HFF-Myc (cell line): ENCODE measurements around the gene HOXC12.

Experiments used
- DNase-seq: peaks from one replicate; pipeline ENCODE4 v3.0.0-alpha.2; 2011; ENCODE audit warnings: low read depth; ENCODE audit errors: extremely low read depth
- H3K4me3 ChIP-seq: replicated peaks from 2 replicates; pipeline ENCODE4 v1.5.1; 2011; ENCODE audit warnings: low read depth, mild to moderate bottlenecking, control low read depth, low read length
- TF ChIP-seq, protein P1 (sequence below): IDR thresholded peaks from 2 replicates; pipeline ENCODE4 v1.5.1; 2012; ENCODE audit warnings: mild to moderate bottlenecking, low read depth, low read length, control low read depth; ENCODE audit errors: missing control alignments

Gene HOXC12

DNA sequence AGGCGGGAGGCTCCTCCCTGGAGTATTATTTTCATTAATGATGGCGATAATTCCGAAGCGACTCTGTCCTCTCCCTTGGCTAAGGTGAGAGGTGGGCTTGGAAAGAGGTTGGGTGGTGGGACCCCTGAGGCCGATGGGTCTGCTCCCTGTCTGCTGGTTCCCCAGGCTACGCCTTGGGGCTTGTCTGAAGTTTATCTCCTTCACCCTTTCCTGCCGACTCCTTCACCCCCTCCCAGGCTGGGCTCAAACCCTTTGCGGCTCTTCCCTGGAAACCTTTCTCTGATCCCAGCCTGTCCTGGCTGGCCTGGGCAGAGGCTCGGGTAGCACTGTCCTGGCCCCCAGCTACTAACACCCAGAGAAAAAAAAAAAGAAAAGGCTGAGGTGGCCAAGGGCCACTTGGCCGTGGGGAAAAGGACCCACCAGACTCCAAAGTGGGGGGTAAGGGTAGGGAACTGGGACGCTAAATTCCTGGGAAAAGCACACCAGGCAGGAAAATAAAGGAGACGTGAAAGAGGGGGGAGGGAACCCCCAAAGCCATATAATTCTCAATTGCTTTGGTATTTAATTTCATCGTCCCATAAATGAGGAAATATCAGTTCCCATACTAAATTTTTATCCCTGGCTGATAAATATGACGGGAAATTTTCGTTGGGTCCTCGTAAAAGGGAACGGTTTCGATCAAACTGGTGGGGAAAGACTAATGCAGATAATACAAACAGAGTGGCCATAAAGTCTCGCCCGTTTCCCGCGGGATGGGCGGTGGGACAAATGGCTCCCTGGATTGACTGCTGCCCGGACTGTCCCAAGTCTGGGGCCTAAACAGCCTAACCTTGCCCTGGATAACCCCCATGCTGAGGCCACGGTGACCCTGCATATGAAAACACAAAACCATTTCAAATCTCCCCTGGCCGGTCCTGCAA lies 28.2 kb downstream of the HOXC12 start:
- H3K4me3 ChIP-seq = peak overlapping the region; percentile 4; the same call in 1 of the 2 replicates
- TF ChIP-seq, protein P1, sequence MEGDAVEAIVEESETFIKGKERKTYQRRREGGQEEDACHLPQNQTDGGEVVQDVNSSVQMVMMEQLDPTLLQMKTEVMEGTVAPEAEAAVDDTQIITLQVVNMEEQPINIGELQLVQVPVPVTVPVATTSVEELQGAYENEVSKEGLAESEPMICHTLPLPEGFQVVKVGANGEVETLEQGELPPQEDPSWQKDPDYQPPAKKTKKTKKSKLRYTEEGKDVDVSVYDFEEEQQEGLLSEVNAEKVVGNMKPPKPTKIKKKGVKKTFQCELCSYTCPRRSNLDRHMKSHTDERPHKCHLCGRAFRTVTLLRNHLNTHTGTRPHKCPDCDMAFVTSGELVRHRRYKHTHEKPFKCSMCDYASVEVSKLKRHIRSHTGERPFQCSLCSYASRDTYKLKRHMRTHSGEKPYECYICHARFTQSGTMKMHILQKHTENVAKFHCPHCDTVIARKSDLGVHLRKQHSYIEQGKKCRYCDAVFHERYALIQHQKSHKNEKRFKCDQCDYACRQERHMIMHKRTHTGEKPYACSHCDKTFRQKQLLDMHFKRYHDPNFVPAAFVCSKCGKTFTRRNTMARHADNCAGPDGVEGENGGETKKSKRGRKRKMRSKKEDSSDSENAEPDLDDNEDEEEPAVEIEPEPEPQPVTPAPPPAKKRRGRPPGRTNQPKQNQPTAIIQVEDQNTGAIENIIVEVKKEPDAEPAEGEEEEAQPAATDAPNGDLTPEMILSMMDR = no peak
- DNase-seq = no peak

DNA sequence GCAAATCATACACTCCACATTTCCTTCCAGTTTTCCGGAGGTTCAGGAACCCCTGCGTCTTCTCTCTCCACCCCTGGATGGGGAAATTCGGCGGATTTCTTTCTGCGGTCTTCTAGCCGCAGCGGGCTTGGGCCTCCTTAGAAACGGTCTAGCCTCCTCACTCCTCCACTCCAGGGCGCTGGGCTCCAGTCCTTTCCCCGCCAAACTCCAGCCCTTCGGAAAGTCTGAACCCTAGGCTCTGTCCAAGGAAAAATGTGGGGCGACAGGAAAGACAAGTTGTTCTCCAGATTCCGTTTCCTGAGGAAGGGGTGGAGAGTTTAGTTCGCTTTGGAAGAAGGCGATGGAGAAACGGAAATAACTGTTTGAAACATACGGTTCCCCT lies 28.9 kb downstream of the HOXC12 start:
- 0 out of 2 replicates have a peak overlapping the region, but pooled peaks have one; percentile 20 for H3K4me3 ChIP-seq
- TF ChIP-seq, protein P1 = no peak
- no peak for DNase-seq

DNA sequence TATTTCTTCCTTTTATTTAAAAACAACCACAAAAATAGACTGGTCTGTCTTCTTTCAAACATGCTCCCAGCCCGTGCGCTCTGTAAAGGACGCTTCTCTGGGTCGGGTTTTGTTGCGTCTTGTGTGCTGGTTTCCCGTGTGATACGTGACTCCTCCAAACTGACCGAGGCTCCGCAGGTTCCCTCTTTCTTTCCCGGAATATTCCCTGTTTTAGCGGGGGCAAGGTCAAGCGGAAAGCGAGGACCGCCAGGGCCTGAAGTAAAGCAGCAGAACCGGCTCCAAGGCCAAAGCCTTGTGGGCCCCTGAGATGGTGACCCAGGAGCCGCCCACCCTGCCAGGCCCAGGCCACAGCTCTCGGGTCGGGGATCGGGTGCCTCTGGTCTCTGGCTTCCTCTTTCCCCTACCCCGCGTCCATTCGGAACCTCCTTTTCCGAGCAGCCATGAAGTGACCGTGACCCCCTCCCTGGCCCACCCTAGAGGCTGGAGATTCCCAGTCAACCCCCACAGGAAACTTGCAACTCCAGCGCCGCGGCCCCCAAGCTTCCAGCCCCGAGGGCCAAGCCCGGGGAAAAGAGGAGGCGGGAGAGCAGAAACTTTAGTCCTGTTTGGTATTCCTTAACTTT lies 29.4 kb downstream of the HOXC12 start:
- peak overlapping the region; percentile 20 for H3K4me3 ChIP-seq
- TF ChIP-seq, protein P1 = no peak
- no peak for DNase-seq

DNA sequence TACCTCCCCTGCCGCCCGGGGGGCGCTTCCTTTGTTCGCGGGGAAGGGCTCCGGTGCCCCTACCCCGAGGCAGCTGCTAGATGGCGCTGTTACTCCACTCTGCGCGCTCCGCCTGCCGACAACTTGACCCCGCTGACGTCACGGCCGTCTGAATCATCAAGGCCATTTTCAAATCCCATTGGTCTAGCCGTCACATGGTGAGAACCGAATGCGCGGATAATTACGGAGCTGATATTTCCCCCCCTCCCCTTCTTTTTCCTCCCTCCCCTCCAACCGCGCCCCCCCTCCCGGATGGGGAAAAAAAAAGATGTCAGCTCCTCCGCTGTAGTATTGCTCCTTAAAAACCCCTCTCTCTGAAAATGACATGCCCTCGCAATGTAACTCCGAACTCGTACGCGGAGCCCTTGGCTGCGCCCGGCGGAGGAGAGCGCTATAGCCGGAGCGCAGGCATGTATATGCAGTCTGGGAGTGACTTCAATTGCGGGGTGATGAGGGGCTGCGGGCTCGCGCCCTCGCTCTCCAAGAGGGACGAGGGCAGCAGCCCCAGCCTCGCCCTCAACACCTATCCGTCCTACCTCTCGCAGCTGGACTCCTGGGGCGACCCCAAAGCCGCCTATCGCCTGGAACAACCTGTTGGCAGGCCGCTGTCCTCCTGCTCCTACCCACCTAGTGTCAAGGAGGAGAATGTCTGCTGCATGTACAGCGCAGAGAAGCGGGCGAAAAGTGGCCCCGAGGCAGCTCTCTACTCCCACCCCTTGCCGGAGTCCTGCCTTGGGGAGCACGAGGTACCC lies 30.4 kb downstream of the HOXC12 start, which contains the start of gene HOXC10:
Gene HOXC10, plus strand, starts transcription at position 246 of the 791 bp plus-strand sequence. Its CDS starts 114 bp downstream, at position 360.
- TF ChIP-seq, protein P1 = peak; percentile 74
- H3K4me3 ChIP-seq = peak within 1 kb of the TSS; percentile 51
- peak; percentile 83 for DNase-seq

DNA sequence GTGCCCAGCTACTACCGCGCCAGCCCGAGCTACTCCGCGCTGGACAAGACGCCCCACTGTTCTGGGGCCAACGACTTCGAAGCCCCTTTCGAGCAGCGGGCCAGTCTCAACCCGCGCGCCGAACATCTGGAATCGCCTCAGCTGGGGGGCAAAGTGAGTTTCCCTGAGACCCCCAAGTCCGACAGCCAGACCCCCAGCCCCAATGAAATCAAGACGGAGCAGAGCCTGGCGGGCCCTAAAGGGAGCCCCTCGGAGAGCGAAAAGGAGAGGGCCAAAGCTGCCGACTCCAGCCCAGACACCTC lies 30.9 kb downstream of the HOXC12 start:
- DNase-seq = no peak
- TF ChIP-seq, protein P1 = no peak
- H3K4me3 ChIP-seq = peak overlapping the region; percentile 51

DNA sequence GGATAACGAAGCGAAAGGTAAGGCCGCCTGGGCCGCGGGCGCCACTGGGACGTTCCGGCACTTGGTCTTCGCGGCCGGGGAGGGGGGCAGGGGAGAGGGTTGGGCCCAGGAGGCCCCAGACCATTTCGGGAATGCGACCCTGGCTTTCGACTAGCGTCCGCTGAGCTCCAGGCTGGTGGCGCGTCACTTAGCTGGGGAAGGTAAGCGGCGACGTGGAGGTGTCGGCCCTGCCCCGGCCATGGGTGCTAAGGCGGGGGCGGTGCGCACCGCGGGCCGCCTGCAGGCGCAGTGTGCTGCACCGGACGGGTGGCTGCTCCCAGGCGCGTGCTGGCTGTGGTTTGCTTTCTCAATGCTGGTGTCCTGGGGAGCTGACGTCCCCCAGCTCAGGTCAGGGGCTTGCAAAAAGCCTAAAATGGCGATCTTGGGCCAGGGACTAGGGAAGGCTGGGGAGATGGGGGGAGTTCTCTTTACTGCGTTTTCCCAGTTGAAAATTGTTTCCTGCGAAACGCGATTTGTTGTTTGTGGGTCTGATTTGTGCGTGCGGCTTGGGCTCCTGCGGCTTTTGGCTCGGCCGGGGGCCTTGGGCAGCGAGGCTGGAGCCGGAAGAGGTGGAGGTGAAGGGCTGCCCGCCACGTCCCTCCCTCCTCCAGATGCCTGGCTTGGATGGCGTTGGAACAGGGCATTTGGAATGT lies 31.4 kb downstream of the HOXC12 start:
- DNase-seq = no peak
- TF ChIP-seq, protein P1 = no peak
- H3K4me3 ChIP-seq = peak overlapping the region; percentile 51
